ENCODE data around the gene ZDHHC14.

Gene ZDHHC14

GRCh38 chr6:157497579-157497978 is 116.6 kb downstream of the ZDHHC14 start:
- DNase-seq, result no peak

GRCh38 chr6:157498817-157499216 is 117.8 kb downstream of the ZDHHC14 start:
- no peak for DNase-seq

- no peak for DNase-seq
Measured at GRCh38 chr6:157500022-157500421, 119.0 kb downstream of the ZDHHC14 start.

- DNase-seq, result no peak
Measured at GRCh38 chr6:157503018-157503747, 122.2 kb downstream of the ZDHHC14 start.

- DNase-seq, result no peak
Measured at GRCh38 chr6:157505912-157506491, 125.0 kb downstream of the ZDHHC14 start.

- no peak for DNase-seq
Measured at GRCh38 chr6:157510323-157511188, 129.6 kb downstream of the ZDHHC14 start.

GRCh38 chr6:157511682-157512381 is 130.8 kb downstream of the ZDHHC14 start:
- no peak for DNase-seq

- no peak for DNase-seq
Measured at GRCh38 chr6:157512382-157512682, 131.3 kb downstream of the ZDHHC14 start.

- peak; percentile 11 for DNase-seq
Measured at GRCh38 chr6:157513004-157513603, 132.1 kb downstream of the ZDHHC14 start.

- no peak for DNase-seq
Measured at GRCh38 chr6:157513619-157514485, 132.9 kb downstream of the ZDHHC14 start.

- DNase-seq, result no peak
Measured at GRCh38 chr6:157514659-157515496, 133.9 kb downstream of the ZDHHC14 start.

GRCh38 chr6:157516319-157517026 is 135.5 kb downstream of the ZDHHC14 start:
- no peak for DNase-seq

GRCh38 chr6:157517601-157518359 is 136.8 kb downstream of the ZDHHC14 start:
- no peak for DNase-seq

- no peak for DNase-seq
Measured at GRCh38 chr6:157518397-157519250, 137.6 kb downstream of the ZDHHC14 start.

- no peak for DNase-seq
Measured at GRCh38 chr6:157519255-157520116, 138.5 kb downstream of the ZDHHC14 start.

GRCh38 chr6:157520117-157520406 is 139.1 kb downstream of the ZDHHC14 start:
- DNase-seq, result no peak

GRCh38 chr6:157520596-157521361 is 139.8 kb downstream of the ZDHHC14 start:
- DNase-seq, result no peak
